Vein endothelial cell (primary cell): ENCODE data around the gene PIAS1. TPM values are rescaled to one million over a fixed set of nuclear protein-coding genes. Genes with fewer than 3 reads are reported as not detected.

Experiments used
- total RNA-seq: library from RNA; depleted of rRNA; stranded (reverse); fragments of >200 nt; gene quantifications from 2 replicates; pipeline ENCODE4 v1.2.3, GENCODE V29; 2012

PIAS1 gene
- 33.3 and 34.0 TPM in 2 replicates for total RNA-seq

DNA sequence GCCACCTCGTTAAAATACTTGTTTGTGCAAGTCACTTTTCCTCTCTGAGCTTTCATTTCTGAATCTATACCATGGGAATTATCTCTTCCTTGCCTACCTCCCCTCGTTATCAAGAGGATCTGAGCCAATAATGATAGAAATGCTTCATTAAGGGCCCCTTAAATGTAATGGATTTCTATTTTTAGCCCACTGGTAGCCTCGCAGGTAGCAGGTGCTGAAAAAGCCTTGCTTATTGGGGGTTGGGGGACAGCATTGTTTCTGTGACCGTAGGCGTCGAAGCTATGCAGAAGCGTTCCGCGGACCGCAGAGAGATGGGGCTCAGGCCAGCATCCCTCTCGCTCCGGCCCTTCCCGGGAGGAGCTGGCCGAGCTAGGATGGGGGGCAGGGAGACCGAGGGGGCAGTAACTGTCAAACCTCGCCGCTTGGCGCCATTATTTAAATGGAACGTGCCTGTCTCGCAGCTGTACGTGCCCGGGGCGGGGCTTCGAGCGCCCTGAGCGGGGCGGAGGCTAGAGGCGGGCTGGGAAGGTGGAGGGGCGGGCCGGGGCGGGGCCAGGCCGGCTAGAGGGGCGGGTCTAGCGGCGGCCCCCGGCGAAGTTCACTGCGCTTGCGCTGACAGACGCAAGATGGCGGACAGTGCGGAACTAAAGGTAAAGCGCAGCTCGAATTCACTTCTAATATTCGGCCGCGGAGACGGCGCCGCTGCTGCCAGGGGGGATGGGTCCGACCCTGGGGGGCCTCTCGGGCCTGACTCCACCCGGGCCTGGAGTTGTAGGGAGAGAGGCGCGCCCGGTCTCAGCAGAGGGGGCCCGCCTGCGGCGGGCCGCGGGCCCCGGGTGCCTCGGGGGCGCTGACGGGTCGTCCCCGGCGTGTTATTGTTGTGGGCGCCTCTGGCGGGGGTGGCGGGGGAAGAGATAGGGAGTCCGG is at the start of gene PIAS1:
Gene PIAS1 (plus strand): TSS at position 615 of the 927 bp plus-strand sequence. CDS start 12 bp downstream, at position 627.

DNA sequence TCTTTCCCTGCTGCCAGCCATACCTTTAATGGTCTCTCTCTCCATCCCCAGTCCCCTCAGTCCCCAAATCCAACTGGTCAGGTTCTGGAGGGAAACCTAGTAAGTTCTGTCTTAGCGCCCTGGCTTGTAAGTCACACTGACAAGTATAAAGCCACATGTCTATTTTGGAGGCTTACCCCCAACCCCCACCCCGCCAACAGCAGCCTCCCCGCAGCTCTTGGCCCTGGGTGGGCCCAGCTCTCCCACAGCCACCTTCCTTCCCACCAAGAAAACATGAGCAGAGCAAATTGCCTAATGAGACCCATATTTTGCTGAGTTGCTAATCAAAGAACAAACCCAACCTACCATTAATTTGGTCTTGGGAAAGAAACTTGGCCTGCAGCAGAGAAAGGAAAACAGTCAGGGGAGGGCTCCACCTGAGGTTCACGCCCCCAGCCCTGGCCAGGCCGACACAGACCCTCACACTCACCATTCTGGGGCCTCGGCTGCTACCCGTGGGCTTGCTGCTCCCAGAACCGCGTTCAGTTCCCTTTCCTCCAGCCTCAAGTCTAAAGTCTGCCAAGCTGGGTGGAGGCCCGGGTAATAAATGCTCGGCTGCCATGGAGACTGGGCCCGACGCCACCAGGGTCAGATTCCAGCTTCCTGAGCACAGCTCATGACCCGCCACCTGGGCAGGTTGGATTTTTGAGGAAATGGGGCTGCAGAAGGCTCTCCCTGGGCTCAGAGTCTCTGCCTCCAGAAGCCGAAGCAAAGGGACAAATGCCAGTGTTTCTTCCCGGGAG is 150.9 kb downstream of the PIAS1 start, which contains the start of gene CALML4:
Gene CALML4 (minus strand): TSS at position 557 of the 782 bp plus-strand sequence. CDS start 85 bp downstream, at position 472.

DNA sequence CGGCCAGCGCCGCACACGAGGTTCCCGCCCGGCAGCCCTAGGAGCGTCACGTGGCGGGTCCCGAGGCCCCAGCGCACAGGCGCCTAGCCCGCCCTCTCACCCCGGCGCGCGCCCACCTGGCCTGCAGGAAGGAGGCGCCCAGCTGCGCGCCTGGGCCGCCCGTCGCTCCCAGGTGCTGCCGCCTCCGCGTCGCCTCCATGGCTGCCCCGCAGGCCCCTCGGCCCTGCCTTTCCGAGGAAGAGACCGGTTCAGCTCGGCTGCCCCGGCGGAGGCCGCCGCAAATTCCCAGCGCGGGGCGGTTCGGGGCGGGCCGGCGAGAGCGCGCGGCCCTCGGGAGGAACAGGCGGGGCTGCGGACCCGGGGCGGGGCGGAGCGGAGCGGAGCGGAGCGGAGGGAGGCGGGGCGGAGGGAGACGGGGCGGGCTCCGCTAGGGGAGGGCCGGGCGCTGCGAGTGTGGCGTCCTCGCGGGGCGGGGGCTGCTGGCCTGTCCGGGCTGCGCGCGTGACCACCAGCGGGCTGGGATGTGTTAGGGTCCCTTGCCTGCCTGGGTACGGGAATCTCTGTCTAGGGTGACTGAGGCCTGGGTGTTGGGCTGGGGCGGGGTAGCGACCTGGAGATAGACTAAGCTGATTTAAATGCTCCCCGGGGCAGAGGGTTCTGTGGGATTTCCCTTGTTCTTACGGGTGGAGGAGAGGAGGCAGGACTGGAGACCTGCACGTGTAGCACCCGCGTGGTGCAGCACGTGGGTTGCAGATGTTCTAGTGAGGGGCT is 175.5 kb downstream of the PIAS1 start, which contains the start of gene CLN6:
Gene CLN6 (minus strand): TSS at position 343 of the 771 bp plus-strand sequence. CDS start 144 bp downstream, at position 199.

Other genes starting within 250 kb of the PIAS1 start
- 0.10 TPM in 1 of 2 replicates, not detected in the other for gene SKOR1, start 228.8 kb upstream of the PIAS1 start, total RNA-seq
- gene RNU6-1, start 214.3 kb upstream of the PIAS1 start, total RNA-seq = not detected in 2 replicates
- 2.0 and 3.2 TPM in 2 replicates for gene CALML4, start 151.0 kb downstream of the PIAS1 start, total RNA-seq
- gene CLN6, start 175.4 kb downstream of the PIAS1 start, total RNA-seq = 21.6 and 28.4 TPM in 2 replicates
- 39.8 and 41.5 TPM in 2 replicates for gene FEM1B, start 223.4 kb downstream of the PIAS1 start, total RNA-seq